ENCODE measurements around the gene UPF3A. TPM values are rescaled to one million over a fixed set of nuclear protein-coding genes. Genes with fewer than 3 reads are reported as not detected.
"Not testable (repeated sequence)": the region's sequence is repeated elsewhere in the genome, so short reads cannot be mapped to it uniquely, and the experiment has no call there.

Gene UPF3A
- total and polyA plus RNA-seq, 2 of the 4 experiments (the other 2 are of a cell fraction), result 11.7 to 51.6 TPM

DNA sequence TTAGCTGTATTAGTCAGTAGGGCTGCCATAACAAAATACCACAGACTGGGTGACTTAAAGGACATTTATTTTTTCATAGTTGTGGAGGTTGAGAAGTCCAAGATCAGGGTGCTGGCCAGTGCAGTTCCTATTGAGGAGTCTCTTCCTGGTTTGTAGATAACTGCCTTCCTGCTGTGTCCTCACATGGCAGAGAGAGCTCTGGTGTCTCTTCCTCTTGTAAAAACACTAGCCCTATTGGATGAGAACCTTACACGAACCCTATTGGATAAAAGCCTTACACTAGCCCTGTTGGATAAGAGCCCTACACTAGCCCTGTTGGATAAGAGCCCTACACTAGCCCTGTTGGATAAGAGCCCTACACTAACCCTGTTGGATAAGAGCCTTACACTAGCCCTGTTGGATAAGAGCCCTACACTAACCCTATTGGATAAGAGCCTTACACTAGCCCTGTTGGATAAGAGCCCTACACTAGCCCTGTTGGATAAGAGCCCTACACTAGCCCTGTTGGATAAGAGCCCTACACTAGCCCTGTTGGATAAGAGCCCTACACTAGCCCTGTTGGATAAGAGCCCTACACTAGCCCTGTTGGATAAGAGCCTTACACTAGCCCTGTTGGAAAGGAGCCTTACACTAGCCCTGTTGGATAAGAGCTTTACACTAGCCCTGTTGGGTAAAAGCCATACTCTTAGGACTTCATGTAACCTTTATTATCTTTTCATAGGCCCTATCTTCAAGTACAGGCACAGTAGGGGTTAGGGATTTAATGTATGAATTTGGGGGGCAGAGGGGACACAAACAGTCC lies 29.6 kb upstream of the UPF3A start:
- H3K9me1 ChIP-seq (ENCODE audit: insufficient read depth, low read length); in situ Hi-C loops (cut with MboI; ENCODE audit: low sequenced_read_pairs); H4K91ac ChIP-seq (ENCODE audit: insufficient read depth, low read depth, low read length); H3K9me3 ChIP-seq (ENCODE audit: control insufficient read depth, insufficient read depth, low read length); H2BK120ac ChIP-seq (ENCODE audit: low read depth, low read length); H3K9ac ChIP-seq (ENCODE audit: low read depth, low read length); H3K4me2 ChIP-seq (ENCODE audit: low read depth, low read length); H4K5ac ChIP-seq (ENCODE audit: low read depth, low read length); H2AFZ ChIP-seq (replicated peaks; ENCODE audit: low read length, poor library complexity); H2AK5ac ChIP-seq (ENCODE audit: low read depth, low read length); ATAC-seq (ENCODE audit: low read depth); H3K4me3 ChIP-seq (ENCODE audit: insufficient read depth, low read depth, low read length); H3K23ac ChIP-seq (ENCODE audit: low read depth, low read length); H3K56ac ChIP-seq (ENCODE audit: extremely low read depth, insufficient read depth, low read length); H3K4me1 ChIP-seq (ENCODE audit: control insufficient read depth, insufficient read depth, low read length); H4K8ac ChIP-seq (ENCODE audit: low read depth in 2 of 2, low read length in 2 of 2); H3K27me3 ChIP-seq (ENCODE audit: control insufficient read depth, insufficient read depth, low read length); H2BK5ac ChIP-seq (ENCODE audit: low read depth, low read length, poor library complexity, severe bottlenecking); H4K20me1 ChIP-seq (ENCODE audit: insufficient read depth, low read length); H2AK9ac ChIP-seq (replicated peaks; ENCODE audit: low read depth, low read length, poor library complexity); BruUV-seq (replicated peaks); POLR2A ChIA-PET (ENCODE audit: unreplicated experiment); H3K27ac ChIP-seq (ENCODE audit: insufficient read depth, low read length); H3K4ac ChIP-seq (ENCODE audit: low read depth, low read length); H2BK15ac ChIP-seq (ENCODE audit: low read depth, low read length); DNase-seq; dilution Hi-C loops (cut with HindIII; ENCODE audit: low sequenced_read_pairs, unreplicated experiment); H3K18ac ChIP-seq (ENCODE audit: low read depth, low read length); H2BK20ac ChIP-seq (ENCODE audit: low read depth, low read length); H3K14ac ChIP-seq (replicated peaks; ENCODE audit: low read depth, low read length); intact Hi-C loops (cut with micrococcal nuclease); CTCF ChIA-PET: not testable (repeated sequence)
- Histone ChIP-seq H3K79me1 (ENCODE audit: low read depth in 1 of 2, low read length in 2 of 2) (peaks cover 33 to 54% of the 10 kb centered on the region in 2 experiments), H3K36me3 (ENCODE audit: control insufficient read depth, insufficient read depth, low read length) (peaks cover 42% of the 10 kb centered on the region)
- no CpG with 5 or more reads among the region's 1 CpG for WGBS, 2 experiments (ENCODE audit: extremely low coverage in 2 of 2, insufficient read length in 1 of 2)
